HG03025 (cell line): ENCODE results near the gene RASGRP2.

Experiments
- ATAC-seq: cut with Tn5 transposase; IDR thresholded peaks from one replicate; pipeline ENCODE4 v1.9.1; 2021; ENCODE audit warnings: mild to moderate bottlenecking, moderate library complexity; ENCODE audit not compliant: unreplicated experiment, low FRiP score

Gene RASGRP2

GRCh38 chr11:64758330-64759079, 14.6 kb upstream of the RASGRP2 start:
- ATAC-seq = no peak

- ATAC-seq = no peak
These were observed 13.8 kb upstream of the RASGRP2 start for GRCh38 chr11:64757549-64758329.

- no peak for ATAC-seq
These were observed 11.9 kb upstream of the RASGRP2 start for GRCh38 chr11:64755681-64756361.

- ATAC-seq = no peak
These were observed 11.1 kb upstream of the RASGRP2 start for GRCh38 chr11:64754919-64755662.

GRCh38 chr11:64754124-64754918, 10.4 kb upstream of the RASGRP2 start:
- no peak for ATAC-seq

GRCh38 chr11:64753380-64754123, 9.6 kb upstream of the RASGRP2 start:
- no peak for ATAC-seq

GRCh38 chr11:64753019-64753379, 9.1 kb upstream of the RASGRP2 start:
- ATAC-seq = no peak

GRCh38 chr11:64752175-64752970, 8.4 kb upstream of the RASGRP2 start:
- ATAC-seq = no peak

GRCh38 chr11:64751580-64751979, 7.6 kb upstream of the RASGRP2 start:
- no peak for ATAC-seq

- no peak for ATAC-seq
These were observed 7.2 kb upstream of the RASGRP2 start for GRCh38 chr11:64751136-64751535.

GRCh38 chr11:64750361-64751054, 6.6 kb upstream of the RASGRP2 start:
- ATAC-seq = no peak

- ATAC-seq = no peak
These were observed 4.2 kb upstream of the RASGRP2 start for GRCh38 chr11:64747961-64748665.

- ATAC-seq = no peak
These were observed 2.5 kb upstream of the RASGRP2 start for GRCh38 chr11:64746486-64746885.

GRCh38 chr11:64745521-64746328, 1.8 kb upstream of the RASGRP2 start:
- no peak for ATAC-seq

- ATAC-seq = no peak
These were observed 1.2 kb upstream of the RASGRP2 start for GRCh38 chr11:64745189-64745520.

- no peak for ATAC-seq
These were observed 724 bp upstream of the RASGRP2 start for GRCh38 chr11:64744544-64745188.
